NT2/D1 (cell line): ENCODE measurements around the gene DUSP16.

ENCODE experiments used
- SUZ12 ChIP-seq: IDR thresholded peaks from 2 replicates; pipeline ENCODE4 v1.6.1; 2011; ENCODE audit not compliant: insufficient read length, insufficient read depth; ENCODE audit errors: extremely low read depth
- YY1 ChIP-seq: IDR thresholded peaks from 2 replicates; pipeline ENCODE4 v1.6.1; 2011; ENCODE audit not compliant: insufficient read length, insufficient read depth

- no peak for TF ChIP-seq YY1
- no peak for TF ChIP-seq SUZ12
Observed at GRCh38 chr12:12451098-12451497, 111.6 kb downstream of the DUSP16 start.
